Large intestine (tissue), 3 donors: ENCODE data around the gene LCN12. TPM values are rescaled to one million over a fixed set of nuclear protein-coding genes. Genes with fewer than 3 reads are reported as not detected.

ENCODE experiments used
- DNase-seq, 2 donors: peaks; one replicate each; pipeline versions ENCODE4 v3.0.0 to v3.0.0-alpha.2; 2013
- H3K27ac ChIP-seq: one replicate; pipeline ENCODE4 v1.5.1; 2013; ENCODE audit warnings: low read length
- H3K27me3 ChIP-seq: 2 replicates; pipeline ENCODE4 v1.6.1; 2013; ENCODE audit warnings: low read length; ENCODE audit not compliant: control insufficient read depth, insufficient read depth
- H3K36me3 ChIP-seq: 2 replicates; pipeline ENCODE4 v1.6.1; 2013; ENCODE audit warnings: low read length; ENCODE audit not compliant: control insufficient read depth, insufficient read depth
- H3K4me1 ChIP-seq: one replicate; pipeline ENCODE4 v1.6.1; 2013; ENCODE audit warnings: low read length; ENCODE audit not compliant: control insufficient read depth, insufficient read depth
- H3K4me3 ChIP-seq: one replicate; pipeline ENCODE4 v1.5.1; 2013; ENCODE audit warnings: low read length
- H3K9me3 ChIP-seq: one replicate; pipeline ENCODE4 v1.6.1; 2013; ENCODE audit warnings: mild to moderate bottlenecking, low read depth, low read length, moderate library complexity; ENCODE audit not compliant: control insufficient read depth
- WGBS: methylation state at CpG from one replicate; pipeline ENCODE4 v1.1.5; 2013; ENCODE audit warnings: low lambda C conversion rate; ENCODE audit not compliant: insufficient coverage; 5-methylcytosine and 5-hydroxymethylcytosine counted together
- polyA plus RNA-seq: library from polyadenylated mRNA; unstranded; fragments of 120-200 nt; gene quantifications from one replicate; pipeline ENCODE4 v1.2.1, GENCODE V29; 2013

Gene LCN12
- polyA plus RNA-seq, 1 donor, result 121 TPM

- Histone ChIP-seq H3K27me3 (peaks cover 13% of the 10 kb centered on the region), H3K4me1 (peaks cover 8% of the 10 kb centered on the region), H3K4me3 (no peak overlapping the region), H3K36me3 (no peaks in the 10 kb centered on the region), H3K27ac (no peak overlapping the region), H3K9me3 (no peaks in the 10 kb centered on the region)
- no CpG with 5 or more reads among the region's 15 CpGs for WGBS
- no peak for DNase-seq
These were observed 22.9 kb downstream of the LCN12 start for GRCh38 chr9:136974817-136975535.

- no peak for DNase-seq
- Histone ChIP-seq H3K27ac (no peak overlapping the region), H3K4me3 (no peak overlapping the region), H3K27me3 (peaks cover 13% of the 10 kb centered on the region), H3K9me3 (no peaks in the 10 kb centered on the region), H3K36me3 (no peaks in the 10 kb centered on the region), H3K4me1 (peaks cover 8% of the 10 kb centered on the region)
- no CpG with 5 or more reads among the region's 14 CpGs for WGBS
These were observed 23.6 kb downstream of the LCN12 start for GRCh38 chr9:136975644-136976043.

GRCh38 chr9:136977223-136977622 is 25.1 kb downstream of the LCN12 start, which contains the start of gene PTGDS:
Gene PTGDS (plus strand): TSS chr9:136977504. CDS start chr9:136977579, 75 bp downstream.
- DNase-seq, result no peak
- H3K27ac ChIP-seq, result no peak within 1 kb of the TSS
- H3K4me1 ChIP-seq, result peaks cover 8% of the 10 kb centered on the region
- peaks cover 13% of the 10 kb centered on the region for H3K27me3 ChIP-seq
- H3K36me3 ChIP-seq, result no peaks in the 10 kb centered on the region
- no peaks in the 10 kb centered on the region for H3K9me3 ChIP-seq
- peak within 1 kb of the TSS; percentile 6 for H3K4me3 ChIP-seq
- no CpG with 5 or more reads among the region's 10 CpGs for WGBS

- Histone ChIP-seq H3K4me3 (no peak overlapping the region), H3K27me3 (peaks cover 13% of the 10 kb centered on the region), H3K27ac (no peak overlapping the region), H3K36me3 (no peaks in the 10 kb centered on the region), H3K9me3 (no peaks in the 10 kb centered on the region), H3K4me1 (peaks cover 8% of the 10 kb centered on the region)
- WGBS, result no CpG with 5 or more reads among the region's 33 CpGs
- DNase-seq, result no peak
These were observed 25.6 kb downstream of the LCN12 start for GRCh38 chr9:136977649-136978072.

GRCh38 chr9:136978073-136978864 is 26.2 kb downstream of the LCN12 start:
- H3K36me3 ChIP-seq, result no peaks in the 10 kb centered on the region
- H3K9me3 ChIP-seq, result no peaks in the 10 kb centered on the region
- H3K4me1 ChIP-seq, result peaks cover 8% of the 10 kb centered on the region
- H3K27me3 ChIP-seq, result peaks cover 15% of the 10 kb centered on the region
- H3K27ac ChIP-seq, result no peak overlapping the region
- peak overlapping the region; percentile 6 for H3K4me3 ChIP-seq
- peak; percentile 33 to 50 for DNase-seq
- no CpG with 5 or more reads among the region's 78 CpGs for WGBS

- H3K36me3 ChIP-seq, result no peaks in the 10 kb centered on the region
- H3K27ac ChIP-seq, result no peak overlapping the region
- WGBS, result 100% methylated on average over 2 of the region's 41 CpGs
- H3K27me3 ChIP-seq, result peaks cover 23% of the 10 kb centered on the region
- no peak overlapping the region for H3K4me3 ChIP-seq
- no peak for DNase-seq
- no peaks in the 10 kb centered on the region for H3K9me3 ChIP-seq
- H3K4me1 ChIP-seq, result peaks cover 8% of the 10 kb centered on the region
These were observed 26.9 kb downstream of the LCN12 start for GRCh38 chr9:136978865-136979544.

- H3K4me1 ChIP-seq, result peaks cover 10% of the 10 kb centered on the region
- no CpG with 5 or more reads among the region's 26 CpGs for WGBS
- no peak overlapping the region for H3K4me3 ChIP-seq
- H3K9me3 ChIP-seq, result peaks cover 7% of the 10 kb centered on the region
- peaks cover 32% of the 10 kb centered on the region for H3K27me3 ChIP-seq
- no peaks in the 10 kb centered on the region for H3K36me3 ChIP-seq
- DNase-seq, result no peak
- H3K27ac ChIP-seq, result no peak overlapping the region
These were observed 27.9 kb downstream of the LCN12 start for GRCh38 chr9:136979769-136980587.

- peaks cover 13% of the 10 kb centered on the region for H3K9me3 ChIP-seq
- no CpG with 5 or more reads among the region's 16 CpGs for WGBS
- H3K27me3 ChIP-seq, result peaks cover 41% of the 10 kb centered on the region
- peaks cover 18% of the 10 kb centered on the region for H3K4me1 ChIP-seq
- H3K4me3 ChIP-seq, result no peak overlapping the region
- no peak overlapping the region for H3K27ac ChIP-seq
- DNase-seq, result no peak
- no peaks in the 10 kb centered on the region for H3K36me3 ChIP-seq
These were observed 28.8 kb downstream of the LCN12 start for GRCh38 chr9:136980669-136981478.

- H3K27ac ChIP-seq, result no peak overlapping the region
- no peaks in the 10 kb centered on the region for H3K36me3 ChIP-seq
- peaks cover 13% of the 10 kb centered on the region for H3K9me3 ChIP-seq
- no peak for DNase-seq
- peaks cover 18% of the 10 kb centered on the region for H3K4me1 ChIP-seq
- no peak overlapping the region for H3K4me3 ChIP-seq
- no CpG with 5 or more reads among the region's 17 CpGs for WGBS
- H3K27me3 ChIP-seq, result peaks cover 49% of the 10 kb centered on the region
These were observed 29.6 kb downstream of the LCN12 start for GRCh38 chr9:136981588-136982231.
